DOHH2 (cell line): ENCODE measurements around the gene CTSS.

ENCODE experiments used
- CTCF ChIP-seq: fragments of 200-600 bp; sonication (generic); IDR thresholded peaks from one replicate; pipeline ENCODE4 v1.5.1; 2014; ENCODE audit warnings: antibody characterized with exemption, mild to moderate bottlenecking, low read depth, low read length; ENCODE audit not compliant: poor library complexity, severe bottlenecking
- EZH2phosphoT487 ChIP-seq: fragments of 200-600 bp; sonication (generic); IDR thresholded peaks from 2 replicates; pipeline ENCODE4 v1.6.1; 2017; ENCODE audit warnings: borderline replicate concordance, mild to moderate bottlenecking, antibody characterized with exemption, low read length, moderate library complexity, mixed read lengths

- no peak for TF ChIP-seq CTCF
- no peak for TF ChIP-seq EZH2phosphoT487
These were observed 12.0 kb upstream of the CTSS start for GRCh38 chr1:150777544-150777943.
